Body of pancreas (tissue), 4 donors: Measurements from ENCODE around the gene NCAM1. TPM values are rescaled to one million over a fixed set of nuclear protein-coding genes. Genes with fewer than 3 reads are reported as not detected.

Experiments
- ATAC-seq: fragments of 150-250 bp; one replicate; pipeline ENCODE4 v1.9.1; 2016
- DNase-seq, 4 donors: peaks; one replicate each; pipeline ENCODE4 v3.0.0-alpha.2; 2019
- H3K27ac ChIP-seq, 4 donors: fragments of 200-600 bp; sonication (generic); 1 replicate in 3 of 4; 2 replicates in 1 of 4; pipeline versions ENCODE4 v1.5.1 to v1.6.1; 2016 to 2019; ENCODE audit warnings: mild to moderate bottlenecking in 1 of 4, mixed read lengths in 1 of 4, moderate library complexity in 1 of 4
- H3K27me3 ChIP-seq, 2 donors: fragments of 200-600 bp; sonication (generic); one replicate each; pipeline ENCODE4 v1.6.0; 2016; ENCODE audit warnings: mild to moderate bottlenecking in 1 of 2
- H3K36me3 ChIP-seq, 2 donors: fragments of 200-600 bp; sonication (generic); replicated peaks in 1 of 2; 2 replicates each; pipeline ENCODE4 v1.5.1; 2016; ENCODE audit warnings: low read depth in 2 of 2; ENCODE audit not compliant: insufficient read depth in 1 of 2
- H3K4me1 ChIP-seq: fragments of 200-600 bp; sonication (generic); one replicate; pipeline ENCODE4 v1.6.0; 2016
- H3K4me3 ChIP-seq, 2 donors: fragments of 200-600 bp; sonication (generic); 1 replicate in 1 of 2; 2 replicates in 1 of 2; pipeline ENCODE4 v1.5.1; 2016 to 2019
- H3K9me3 ChIP-seq, 3 donors: fragments of 200-600 bp; sonication (generic); 1 replicate in 2 of 3; 2 replicates in 1 of 3; pipeline ENCODE4 v1.5.1; 2016
- POLR2A ChIP-seq, 3 donors: fragments of 450-650 bp; IDR thresholded peaks; one replicate each; pipeline ENCODE4 v1.6.1; 2016; ENCODE audit warnings: antibody characterized with exemption in 3 of 3, mild to moderate bottlenecking in 2 of 3
- WGBS, 2 donors: methylation state at CpG; one replicate each; pipeline ENCODE4 v1.1.5; 2017; 5-methylcytosine and 5-hydroxymethylcytosine counted together
- intact Hi-C: fragments of 100-400 bp; cut with DNase I; formaldehyde crosslinking; loops from one replicate; pipeline ENCODE4 v1.15.1; 2023
- total RNA-seq, 2 donors: library from RNA; depleted of rRNA; stranded (reverse); fragments of >200 nt; gene quantifications; one replicate each; pipeline ENCODE4 v1.1.0, GENCODE V29; 2016
- TF ChIP-seq, protein P1 (sequence below), 7 experiments: fragments of 450-650 bp in 4 of 7; fragments of 200-600 bp in 3 of 7; sonication (generic) in 3 of 7; IDR thresholded peaks; one replicate each; pipeline ENCODE4 v1.5.1; 2016 to 2019; ENCODE audit warnings: antibody characterized with exemption in 7 of 7

NCAM1 gene
- total RNA-seq, 2 donors from 2014 or later, result 10.1 to 26.0 TPM

DNA sequence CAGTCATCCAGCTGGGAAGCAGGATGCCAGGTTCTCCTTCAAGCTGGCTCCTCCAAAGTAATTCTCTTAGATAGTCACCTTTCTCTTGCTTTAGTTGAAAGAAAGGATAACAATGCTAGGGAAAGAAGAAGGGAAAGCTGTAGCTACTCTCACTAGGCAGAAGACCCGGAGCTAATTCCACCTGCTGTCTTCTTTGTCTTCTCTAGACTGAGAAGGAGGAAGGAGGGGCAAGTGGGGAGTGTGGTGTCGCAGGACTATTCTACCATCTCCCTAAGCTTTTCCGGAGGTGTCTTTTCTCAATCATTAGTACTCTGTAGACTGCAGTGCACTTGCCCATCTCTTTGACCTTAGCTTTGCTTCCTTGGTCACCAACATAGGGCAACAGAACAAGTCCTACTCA is 162.8 kb downstream of the NCAM1 start:
- Histone ChIP-seq H3K9me3 (no peaks in the 10 kb centered on the region), H3K27ac (no peak overlapping the region), H3K36me3 (no peaks in the 10 kb centered on the region), H3K27me3 (peaks cover 0 to 6% of the 10 kb centered on the region in 2 donors), H3K4me1 (no peaks in the 10 kb centered on the region), H3K4me3 (no peak overlapping the region)
- no peak for ATAC-seq
- TF ChIP-seq, protein P1, sequence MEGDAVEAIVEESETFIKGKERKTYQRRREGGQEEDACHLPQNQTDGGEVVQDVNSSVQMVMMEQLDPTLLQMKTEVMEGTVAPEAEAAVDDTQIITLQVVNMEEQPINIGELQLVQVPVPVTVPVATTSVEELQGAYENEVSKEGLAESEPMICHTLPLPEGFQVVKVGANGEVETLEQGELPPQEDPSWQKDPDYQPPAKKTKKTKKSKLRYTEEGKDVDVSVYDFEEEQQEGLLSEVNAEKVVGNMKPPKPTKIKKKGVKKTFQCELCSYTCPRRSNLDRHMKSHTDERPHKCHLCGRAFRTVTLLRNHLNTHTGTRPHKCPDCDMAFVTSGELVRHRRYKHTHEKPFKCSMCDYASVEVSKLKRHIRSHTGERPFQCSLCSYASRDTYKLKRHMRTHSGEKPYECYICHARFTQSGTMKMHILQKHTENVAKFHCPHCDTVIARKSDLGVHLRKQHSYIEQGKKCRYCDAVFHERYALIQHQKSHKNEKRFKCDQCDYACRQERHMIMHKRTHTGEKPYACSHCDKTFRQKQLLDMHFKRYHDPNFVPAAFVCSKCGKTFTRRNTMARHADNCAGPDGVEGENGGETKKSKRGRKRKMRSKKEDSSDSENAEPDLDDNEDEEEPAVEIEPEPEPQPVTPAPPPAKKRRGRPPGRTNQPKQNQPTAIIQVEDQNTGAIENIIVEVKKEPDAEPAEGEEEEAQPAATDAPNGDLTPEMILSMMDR (IDR thresholded peaks at IDR 0.05), result no peak
- TF ChIP-seq POLR2A (IDR thresholded peaks at IDR 0.05), result no peak
- 63 to 66% methylated on average over 3 of the region's 3 CpGs for whole genome bisulfite sequencing, 2 donors
- no peak for DNase-seq
- intact Hi-C loops, result no loop called here

GRCh38 chr11:113124578-113124977 is 163.4 kb downstream of the NCAM1 start:
- ATAC-seq (no peak), DNase-seq (no peak)
- H3K36me3 ChIP-seq, result no peaks in the 10 kb centered on the region
- H3K27ac ChIP-seq, result no peak overlapping the region
- intact Hi-C loops, result no loop called here
- TF ChIP-seq POLR2A (IDR thresholded peaks at IDR 0.05), result no peak
- TF ChIP-seq, protein P1 (IDR thresholded peaks at IDR 0.05), result no peak
- H3K9me3 ChIP-seq, result no peaks in the 10 kb centered on the region
- 76 to 77% methylated on average over 8 of the region's 8 CpGs for WGBS, 2 donors
- peaks cover 0 to 6% of the 10 kb centered on the region in 2 donors for H3K27me3 ChIP-seq
- H3K4me3 ChIP-seq, result no peak overlapping the region
- H3K4me1 ChIP-seq, result no peaks in the 10 kb centered on the region

- Histone ChIP-seq H3K27ac (no peak overlapping the region), H3K27me3 (no peaks in the 10 kb centered on the region), H3K36me3 (no peaks in the 10 kb centered on the region), H3K9me3 (no peaks in the 10 kb centered on the region), H3K4me1 (no peaks in the 10 kb centered on the region), H3K4me3 (no peak overlapping the region)
- DNase-seq, result no peak
- TF ChIP-seq, protein P1 (IDR thresholded peaks at IDR 0.05), result no peak
- TF ChIP-seq POLR2A (IDR thresholded peaks at IDR 0.05), result no peak
- 79 to 84% methylated on average over 5 of the region's 5 CpGs for WGBS, 2 donors
- no peak for ATAC-seq
- intact Hi-C loops, result no loop called here
Observed at GRCh38 chr11:113129261-113129992, 168.2 kb downstream of the NCAM1 start.

DNA sequence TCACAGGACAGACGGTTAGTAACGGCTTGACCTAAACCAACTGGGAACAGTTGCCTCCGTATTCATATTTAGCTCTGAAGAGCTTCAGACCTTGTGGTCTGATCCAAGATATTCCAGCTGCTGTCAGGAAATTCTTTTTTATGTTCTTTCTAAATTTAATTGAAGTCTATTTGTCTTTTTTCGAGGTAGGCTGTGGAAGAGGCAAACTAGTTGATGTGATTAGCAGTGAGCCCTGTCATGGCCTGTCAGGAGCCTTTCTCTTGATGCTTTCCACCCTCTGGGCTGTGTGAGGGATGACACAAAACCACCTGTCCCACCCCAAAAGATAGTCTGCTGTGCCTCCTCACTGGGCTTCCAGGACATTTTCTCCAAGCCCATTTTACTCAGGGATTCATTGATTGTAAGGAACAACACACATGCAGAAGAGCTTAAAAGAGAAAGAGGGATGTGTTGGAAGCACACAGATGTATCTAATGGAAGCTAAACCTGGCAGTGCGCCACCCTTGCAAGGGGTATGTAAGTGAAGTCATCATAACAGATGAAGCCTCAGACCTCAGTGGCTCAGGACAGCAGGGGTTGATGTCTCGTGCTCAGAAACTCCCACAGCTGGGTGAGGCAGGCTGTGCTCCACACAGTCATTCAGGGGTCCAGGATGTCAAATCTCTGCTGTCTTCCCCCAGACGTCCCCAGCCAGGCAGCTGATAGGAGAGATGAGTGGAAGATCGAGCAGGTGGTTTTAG is 170.0 kb downstream of the NCAM1 start:
- H3K27me3 ChIP-seq, result no peaks in the 10 kb centered on the region
- no peak overlapping the region for H3K4me3 ChIP-seq
- H3K4me1 ChIP-seq, result no peaks in the 10 kb centered on the region
- H3K9me3 ChIP-seq, result no peaks in the 10 kb centered on the region
- no peak overlapping the region for H3K27ac ChIP-seq
- TF ChIP-seq, protein P1 (IDR thresholded peaks at IDR 0.05), result no peak
- TF ChIP-seq POLR2A (IDR thresholded peaks at IDR 0.05), result no peak
- intact Hi-C loops, result no loop called here
- DNase-seq, result no peak
- no peaks in the 10 kb centered on the region for H3K36me3 ChIP-seq
- no peak for ATAC-seq
- WGBS, 2 donors, result 61 to 64% methylated on average over 8 of the region's 8 CpGs
